ENCODE measurements around the gene NMNAT2.

GRCh38 chr1:183356534-183357182 lies 61.5 kb downstream of the NMNAT2 start:
- TF ChIP-seq CTCF (IDR thresholded peaks at IDR 0.05) (no peak), POLR2A (IDR thresholded peaks at IDR 0.05) (no peak)

Data from testis (tissue), 2 donors.